Breast epithelium (tissue), 3 donors: ENCODE results near the gene TMEM250.

Experiments
- POLR2A ChIP-seq: fragments of 450-650 bp; IDR thresholded peaks from one replicate; pipeline ENCODE4 v1.6.1; 2016; ENCODE audit warnings: antibody characterized with exemption, mild to moderate bottlenecking, moderate library complexity
- POLR2AphosphoS5 ChIP-seq, 3 donors: sonication (generic); formaldehyde crosslinking; IDR thresholded peaks; one replicate each; pipeline ENCODE4 v1.6.1; 2017; ENCODE audit warnings: antibody characterized with exemption in 3 of 3

DNA sequence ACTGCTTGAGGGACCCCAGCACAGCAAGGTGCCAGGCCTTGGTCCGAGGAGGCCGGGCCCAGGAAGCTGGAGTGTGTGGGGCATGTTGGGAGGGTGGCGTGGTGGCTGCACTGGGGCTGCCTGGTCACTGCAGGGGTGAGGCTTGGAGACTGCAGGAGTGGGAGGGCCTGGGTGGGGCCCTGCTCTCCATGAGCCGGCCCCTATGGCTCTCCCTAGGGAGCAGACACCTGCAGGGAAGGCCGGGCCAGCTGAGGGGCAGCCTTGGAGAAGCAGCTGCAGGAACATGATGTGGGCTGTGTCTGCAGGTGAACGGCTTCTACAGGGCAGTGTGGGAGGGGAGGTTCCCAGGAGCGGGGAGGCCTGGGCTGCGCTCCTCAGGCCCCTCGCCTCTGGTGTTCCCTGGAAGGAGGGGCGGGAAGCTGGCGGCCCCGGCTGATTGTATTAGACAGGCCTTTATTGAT, 41.7 kb upstream of the TMEM250 start:
- TF ChIP-seq POLR2A = no peak
- no peak for TF ChIP-seq POLR2AphosphoS5 (IDR thresholded peaks at IDR 0.05)
